ENCODE data around the gene SLC9A4. TPM values are rescaled to one million over a fixed set of nuclear protein-coding genes. Genes with fewer than 3 reads are reported as not detected.

The SLC9A4 gene
- total and polyA plus RNA-seq, 9 donors, result 0.10 to 0.13 (median 0.11) TPM; not detected in 5

- TF ChIP-seq POLR2A (IDR thresholded peaks at IDR 0.05), result no peak
- TF ChIP-seq EP300 (IDR thresholded peaks at IDR 0.05), result no peak
- TF ChIP-seq CTCF (IDR thresholded peaks at IDR 0.05), result no peak
- Histone ChIP-seq H3K9me3 (no peaks in the 10 kb centered on the region), H3K27me3 (no peaks in the 10 kb centered on the region), H3K36me3 (no peaks in the 10 kb centered on the region), H3K4me1 (ENCODE audit: insufficient read depth) (no peaks in the 10 kb centered on the region), H3K4me3 (no peak overlapping the region), H3K27ac (no peak overlapping the region)
- no peak for DNase-seq
- intact Hi-C loops (cut with DNase I), result no loop called here
- 71 to 78% (median 74%) methylated on average over 2 of the region's 2 CpGs for WGBS, 3 donors
Measured at GRCh38 chr2:102510791-102511575, 38.0 kb downstream of the SLC9A4 start.

- Histone ChIP-seq H3K27me3 (no peaks in the 10 kb centered on the region), H3K9me3 (no peaks in the 10 kb centered on the region), H3K4me3 (no peak overlapping the region), H3K4me1 (ENCODE audit: insufficient read depth) (no peaks in the 10 kb centered on the region), H3K27ac (no peak overlapping the region), H3K36me3 (no peaks in the 10 kb centered on the region)
- intact Hi-C loops (cut with DNase I), result no loop called here
- TF ChIP-seq POLR2A (IDR thresholded peaks at IDR 0.05) (no peak), EP300 (IDR thresholded peaks at IDR 0.05) (no peak), CTCF (IDR thresholded peaks at IDR 0.05) (no peak)
- WGBS, 3 donors, result 81 to 84% (median 84%) methylated on average over 4 of the region's 4 CpGs
- DNase-seq, result no peak
Measured at GRCh38 chr2:102512161-102512560, 39.1 kb downstream of the SLC9A4 start.

GRCh38 chr2:102513355-102513939, 40.4 kb downstream of the SLC9A4 start:
- WGBS, 3 donors, result 91 to 94% (median 92%) methylated on average over 11 of the region's 11 CpGs
- Histone ChIP-seq H3K27me3 (no peaks in the 10 kb centered on the region), H3K9me3 (no peaks in the 10 kb centered on the region), H3K4me1 (ENCODE audit: insufficient read depth) (no peaks in the 10 kb centered on the region), H3K27ac (no peak overlapping the region), H3K4me3 (no peak overlapping the region), H3K36me3 (no peaks in the 10 kb centered on the region)
- no peak for DNase-seq
- intact Hi-C loops (cut with DNase I), result no loop called here
- TF ChIP-seq EP300 (IDR thresholded peaks at IDR 0.05), result no peak
- TF ChIP-seq CTCF (IDR thresholded peaks at IDR 0.05), result no peak
- TF ChIP-seq POLR2A (IDR thresholded peaks at IDR 0.05), result no peak

- no peaks in the 10 kb centered on the region for H3K4me1 ChIP-seq (ENCODE audit: insufficient read depth)
- 74 to 78% (median 76%) methylated on average over 7 of the region's 7 CpGs for WGBS, 3 donors
- DNase-seq, result no peak
- H3K9me3 ChIP-seq, result no peaks in the 10 kb centered on the region
- H3K27me3 ChIP-seq, result no peaks in the 10 kb centered on the region
- no peaks in the 10 kb centered on the region for H3K36me3 ChIP-seq
- no peak overlapping the region for H3K27ac ChIP-seq
- no peak overlapping the region for H3K4me3 ChIP-seq
- intact Hi-C loops (cut with DNase I), result no loop called here
- TF ChIP-seq EP300 (IDR thresholded peaks at IDR 0.05) (no peak), POLR2A (IDR thresholded peaks at IDR 0.05) (no peak), CTCF (IDR thresholded peaks at IDR 0.05) (no peak)
Measured at GRCh38 chr2:102514061-102514785, 41.2 kb downstream of the SLC9A4 start.

All from ovary (tissue), 9 donors.